HepG2 (cell line): ENCODE data around the gene ARID3C. TPM values are rescaled to one million over a fixed set of nuclear protein-coding genes. Genes with fewer than 3 reads are reported as not detected.

Experiments used
- ATAC-seq: fragments of 200-7000 bp; cut with Tn5 transposase; 3 replicates; pipeline ENCODE4 v1.9.1; 2020; ENCODE audit warnings: mild to moderate bottlenecking, moderate library complexity
- BruUV-seq: library from RNA; stranded (reverse); fragments of 400-500 nt; replicated peaks from 2 replicates; lab custom pipeline; 2021; lab: Mats Ljungman, UMichigan
- CTCF ChIA-PET: fragments of 300-600 bp; formaldehyde crosslinking; extraction: SDS; loops from one replicate; lab custom pipeline; 2021; ENCODE audit warnings: low total read pairs, inconsistent platforms, low intra/inter-chr PET ratio; lab: Yijun Ruan, JAX
- POLR2A ChIA-PET: fragments of 350-600 bp; sonication (Branson Sonifier 250); formaldehyde crosslinking; loops from one replicate; lab custom pipeline; 2020; ENCODE audit warnings: antibody characterized with exemption, inconsistent platforms; lab: Yijun Ruan, JAX
- DNase-seq: peaks from one replicate; pipeline ENCODE4 v3.0.0-alpha.2; 2015; ENCODE audit warnings: low spot score
- FAIRE-seq: peaks from 3 replicates; lab custom pipeline; 2011; peaks lifted over from hg19 to GRCh38; lab: Jason Lieb, UNC
- H2AFZ ChIP-seq: one replicate; pipeline ENCODE4 v1.6.1; 2011; ENCODE audit warnings: low read length, inconsistent platforms
- H3K27ac ChIP-seq: fragments of 300-600 bp; 3 replicates; pipeline ENCODE4 v1.8.0; 2011; ENCODE audit warnings: mixed run types, mild to moderate bottlenecking, mixed read lengths, low read length, inconsistent platforms; ENCODE audit not compliant: insufficient read depth; ENCODE audit errors: extremely low read length
- H3K27me3 ChIP-seq, 2 experiments: fragments of 200-600 bp in 1 of 2; 2 replicates in 1 of 2; 3 replicates in 1 of 2; pipeline versions ENCODE4 v1.6.0 to v1.8.0; 2011; ENCODE audit warnings: low read length in 2 of 2, mild to moderate bottlenecking in 2 of 2, moderate library complexity in 2 of 2, inconsistent platforms in 1 of 2; ENCODE audit not compliant: insufficient read depth in 2 of 2, control insufficient read depth in 1 of 2
- H3K36me3 ChIP-seq, 2 experiments: fragments of 200-600 bp in 1 of 2; replicated peaks in 1 of 2; 2 replicates in 1 of 2; 3 replicates in 1 of 2; pipeline versions ENCODE4 v1.5.1 to v1.8.0; 2011; ENCODE audit warnings: low read length in 2 of 2, inconsistent platforms in 1 of 2; ENCODE audit not compliant: insufficient read depth in 2 of 2, control insufficient read depth in 1 of 2
- H3K4me1 ChIP-seq: 2 replicates; pipeline ENCODE4 v1.5.1; 2012; ENCODE audit warnings: low read length, inconsistent platforms; ENCODE audit not compliant: insufficient read depth
- H3K4me2 ChIP-seq: 2 replicates; pipeline ENCODE4 v1.6.0; 2011; ENCODE audit warnings: low read depth, low read length, inconsistent platforms
- H3K4me3 ChIP-seq, 3 experiments: fragments of 200-600 bp in 1 of 3; sonication (generic), shearing (Covaris generic) in 1 of 3; replicated peaks in 1 of 3; 2 replicates each; pipeline ENCODE4 v1.5.1; 2011 to 2016; ENCODE audit warnings: low read length in 3 of 3, inconsistent platforms in 2 of 3, low read depth in 2 of 3, mild to moderate bottlenecking in 2 of 3, control low read depth in 1 of 3, mixed read lengths in 1 of 3; ENCODE audit not compliant: insufficient read depth in 1 of 3
- H3K79me2 ChIP-seq: one replicate; pipeline ENCODE4 v1.6.1; 2011; ENCODE audit warnings: low read length, inconsistent platforms; ENCODE audit not compliant: insufficient read depth
- H3K9ac ChIP-seq: 2 replicates; pipeline ENCODE4 v1.6.0; 2011; ENCODE audit warnings: mild to moderate bottlenecking, low read depth, low read length, inconsistent platforms; ENCODE audit not compliant: insufficient read depth
- H3K9me3 ChIP-seq: 2 replicates; pipeline ENCODE4 v1.5.1; 2012; ENCODE audit warnings: mild to moderate bottlenecking, low read length
- H4K20me1 ChIP-seq: 2 replicates; pipeline ENCODE4 v1.6.0; 2011; ENCODE audit warnings: inconsistent platforms, mild to moderate bottlenecking, low read length, moderate library complexity; ENCODE audit not compliant: insufficient read depth
- AKAP8 ChIP-seq: sonication (generic); formaldehyde crosslinking; IDR thresholded peaks from 2 replicates; pipeline ENCODE4 v1.5.1; 2020; ENCODE audit warnings: mild to moderate bottlenecking, missing genetic modification reagents
- ERF ChIP-seq: IDR thresholded peaks from 2 replicates; pipeline ENCODE4 v1.6.1; 2018; ENCODE audit warnings: missing biosample characterization, missing genetic modification reagents
- GFI1 ChIP-seq: sonication (generic); formaldehyde crosslinking; IDR thresholded peaks from 2 replicates; pipeline ENCODE4 v1.5.0; 2020; ENCODE audit warnings: missing genetic modification reagents, mild to moderate bottlenecking, borderline replicate concordance
- JUN ChIP-seq: sonication (generic); formaldehyde crosslinking; IDR thresholded peaks from 2 replicates; pipeline ENCODE4 v1.4.0; 2020; ENCODE audit warnings: mild to moderate bottlenecking, missing genetic modification reagents
- KAT8 ChIP-seq: IDR thresholded peaks from 2 replicates; pipeline ENCODE4 v1.6.1; 2016; ENCODE audit warnings: missing genetic modification reagents, missing compliant biosample characterization
- LCORL ChIP-seq, 2 experiments: fragments of 450-650 bp in 1 of 2; sonication (generic) in 1 of 2; formaldehyde crosslinking in 1 of 2; IDR thresholded peaks; 2 replicates each; pipeline versions ENCODE4 v1.5.0 to v1.6.1; 2017 to 2020; ENCODE audit warnings: antibody characterized with exemption in 1 of 2, missing genetic modification reagents in 1 of 2
- MEF2D ChIP-seq: sonication (generic); formaldehyde crosslinking; IDR thresholded peaks from 2 replicates; pipeline ENCODE4 v1.5.1; 2020; ENCODE audit warnings: mild to moderate bottlenecking, missing genetic modification reagents
- NR2F1 ChIP-seq, 2 experiments: fragments of 450-650 bp in 1 of 2; formaldehyde crosslinking in 1 of 2; IDR thresholded peaks; 2 replicates each; pipeline versions ENCODE4 v1.5.0 to v1.6.1; 2016 to 2020; ENCODE audit warnings: mild to moderate bottlenecking in 1 of 2, missing compliant biosample characterization in 1 of 2, missing genetic modification reagents in 1 of 2, moderate library complexity in 1 of 2
- PRPF4 ChIP-seq: fragments of 200-400 bp; formaldehyde crosslinking; IDR thresholded peaks from 2 replicates; pipeline ENCODE4 v1.6.1; 2016; ENCODE audit warnings: low read length, low read depth; ENCODE audit not compliant: poor library complexity, severe bottlenecking
- SUZ12 ChIP-seq: fragments of 150-350 bp; IDR thresholded peaks from 2 replicates; pipeline ENCODE4 v1.6.1; 2014; ENCODE audit warnings: low read depth, low read length
- TCF7L2 ChIP-seq: IDR thresholded peaks from 2 replicates; pipeline ENCODE4 v1.6.1; 2011; ENCODE audit warnings: mild to moderate bottlenecking, low read depth, low read length, moderate library complexity
- ZBTB38 ChIP-seq: sonication (generic); formaldehyde crosslinking; IDR thresholded peaks from 2 replicates; pipeline ENCODE4 v1.5.1; 2020; ENCODE audit warnings: mild to moderate bottlenecking, missing genetic modification reagents
- ZNF354B ChIP-seq: sonication (generic); formaldehyde crosslinking; IDR thresholded peaks from 2 replicates; pipeline ENCODE4 v1.8.0; 2022; ENCODE audit warnings: mild to moderate bottlenecking, missing genetic modification reagents
- ZNF558 ChIP-seq: sonication (generic); formaldehyde crosslinking; IDR thresholded peaks from 2 replicates; pipeline ENCODE4 v1.9.0; 2022; ENCODE audit warnings: mild to moderate bottlenecking, missing genetic modification reagents, borderline replicate concordance
- ZNF691 ChIP-seq: sonication (generic); formaldehyde crosslinking; IDR thresholded peaks from 2 replicates; pipeline ENCODE4 v1.4.0; 2020; ENCODE audit warnings: missing genetic modification reagents, low read depth, mild to moderate bottlenecking, borderline replicate concordance
- WGBS: methylation state at CpG from one replicate; pipeline ENCODE4 v1.1.6; 2017; ENCODE audit warnings: low lambda C conversion rate; 5-methylcytosine and 5-hydroxymethylcytosine counted together
- in situ Hi-C: cut with HindIII; loops from 2 replicates; pipeline ENCODE4 v1.10.0; 2017; ENCODE audit warnings: low pct_unique_long_range_greater_than_20kb; ENCODE audit not compliant: extremely low pct_ligation_motif_present
- intact Hi-C: fragments of 100-400 bp; cut with micrococcal nuclease; formaldehyde crosslinking; loops from one replicate; pipeline ENCODE4 v1.10.0; 2022; ENCODE audit not compliant: unreplicated experiment
- polyA plus RNA-seq, 8 experiments: library from polyadenylated mRNA; depleted of rRNA in 3 of 8; stranded (reverse) in 7 of 8; unstranded in 1 of 8; fragments of >200 nt; fragmentation: Illumina TruSeq in 4 of 8; extraction: Trizol in 4 of 8; gene quantifications; 2 replicates each; pipeline versions ENCODE4 v1.2.1 to v1.2.3, GENCODE V29; 2011 to 2016; ENCODE audit warnings: low read depth in 4 of 8, missing spikeins in 1 of 8, mixed read lengths in 1 of 8; ENCODE audit not compliant: insufficient read depth in 1 of 8
- total RNA-seq, 5 experiments: library from RNA; depleted of rRNA; stranded (reverse); fragments of >200 nt; fragmentation: Illumina TruSeq; extraction: Trizol; gene quantifications; 2 replicates each; pipeline ENCODE4 v1.2.3, GENCODE V29; 2016; ENCODE audit warnings: low read depth in 1 of 5
- TF ChIP-seq, protein P1 (sequence below): sonication (generic); formaldehyde crosslinking; IDR thresholded peaks from 2 replicates; pipeline ENCODE4 v1.8.1; 2022; ENCODE audit warnings: low read depth, mild to moderate bottlenecking, missing genetic modification reagents
- TF ChIP-seq, protein P2 (sequence below): sonication (generic); formaldehyde crosslinking; IDR thresholded peaks from 2 replicates; pipeline ENCODE4 v1.4.0; 2020; ENCODE audit warnings: mild to moderate bottlenecking, low read depth, missing genetic modification reagents

ARID3C gene
- total and polyA plus RNA-seq, 2 of the 13 experiments (the other 11 are each of a cell fraction or from before 2014, with no cell fraction given) = not detected

DNA sequence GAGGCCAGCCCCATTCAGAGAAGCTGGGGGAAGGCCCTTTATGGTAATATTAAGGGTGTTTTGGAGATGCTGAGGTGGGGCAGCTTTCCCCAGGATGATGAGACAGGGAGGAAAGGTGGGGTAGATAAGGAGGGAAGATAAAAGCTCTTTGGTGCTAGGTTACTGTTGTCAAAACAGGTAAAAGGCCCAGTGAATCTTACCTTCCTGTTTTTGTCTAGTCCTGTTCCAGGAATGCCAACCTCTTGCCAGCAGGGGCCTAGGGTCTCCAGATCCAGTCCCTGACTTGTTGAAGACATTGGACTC, 34.4 kb upstream of the ARID3C start (continued):
- TF ChIP-seq, protein P1, sequence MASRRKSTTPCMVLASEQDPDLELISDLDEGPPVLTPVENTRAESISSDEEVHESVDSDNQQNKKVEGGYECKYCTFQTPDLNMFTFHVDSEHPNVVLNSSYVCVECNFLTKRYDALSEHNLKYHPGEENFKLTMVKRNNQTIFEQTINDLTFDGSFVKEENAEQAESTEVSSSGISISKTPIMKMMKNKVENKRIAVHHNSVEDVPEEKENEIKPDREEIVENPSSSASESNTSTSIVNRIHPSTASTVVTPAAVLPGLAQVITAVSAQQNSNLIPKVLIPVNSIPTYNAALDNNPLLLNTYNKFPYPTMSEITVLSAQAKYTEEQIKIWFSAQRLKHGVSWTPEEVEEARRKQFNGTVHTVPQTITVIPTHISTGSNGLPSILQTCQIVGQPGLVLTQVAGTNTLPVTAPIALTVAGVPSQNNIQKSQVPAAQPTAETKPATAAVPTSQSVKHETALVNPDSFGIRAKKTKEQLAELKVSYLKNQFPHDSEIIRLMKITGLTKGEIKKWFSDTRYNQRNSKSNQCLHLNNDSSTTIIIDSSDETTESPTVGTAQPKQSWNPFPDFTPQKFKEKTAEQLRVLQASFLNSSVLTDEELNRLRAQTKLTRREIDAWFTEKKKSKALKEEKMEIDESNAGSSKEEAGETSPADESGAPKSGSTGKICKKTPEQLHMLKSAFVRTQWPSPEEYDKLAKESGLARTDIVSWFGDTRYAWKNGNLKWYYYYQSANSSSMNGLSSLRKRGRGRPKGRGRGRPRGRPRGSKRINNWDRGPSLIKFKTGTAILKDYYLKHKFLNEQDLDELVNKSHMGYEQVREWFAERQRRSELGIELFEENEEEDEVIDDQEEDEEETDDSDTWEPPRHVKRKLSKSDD (CRISPR knock-in tag) = no peak
- TF ChIP-seq KAT8 = no peak
- TF ChIP-seq ZNF354B (CRISPR knock-in tag) = no peak
- TF ChIP-seq GFI1 (CRISPR knock-in tag) = no peak
- no peak for TF ChIP-seq ZBTB38 (CRISPR knock-in tag)
- no peak for TF ChIP-seq JUN (CRISPR knock-in tag)

GRCh38 chr9:34662526-34663302, 33.8 kb upstream of the ARID3C start, which contains the start of gene CCL27:
Gene CCL27, minus strand, starts transcription at chr9:34662657. Its CDS starts 24 bp downstream, at chr9:34662633.
- Histone ChIP-seq H3K36me3 (no peaks in the 10 kb centered on the region), H3K79me2 (no peaks in the 10 kb centered on the region), H3K9ac (no peak within 1 kb of the TSS), H3K4me3 (no peak within 1 kb of the TSS), H2AFZ (no peak within 1 kb of the TSS), H4K20me1 (no peaks in the 10 kb centered on the region), H3K27ac (no peak within 1 kb of the TSS), H3K9me3 (no peaks in the 10 kb centered on the region), H3K4me1 (peaks cover 24% of the 10 kb centered on the region), H3K4me2 (no peak within 1 kb of the TSS), H3K27me3 (no peaks in the 10 kb centered on the region)
- FAIRE-seq = no peak
- POLR2A ChIA-PET = interaction anchor here (1.3 to 4.9 kb wide), 2 partner anchors 10 to 16 kb away, joined by 4 to 40 read pairs; partner anchors contain the start of genes GALT and IL11RA
- no peak for DNase-seq
- no TSS peak for BruUV-seq
- CTCF ChIA-PET = no interaction called here
- no peak for ATAC-seq
- WGBS = 47% methylated on average over 4 of the region's 4 CpGs
- in situ Hi-C loops = no loop called here
- intact Hi-C loops = no loop called here
- TF ChIP-seq KAT8 (no peak), NR2F1 (CRISPR knock-in tag; IDR thresholded peaks at IDR 0.05) (no peak), PRPF4 (no peak), LCORL (IDR thresholded peaks at IDR 0.05) (no peak), LCORL (CRISPR knock-in tag; IDR thresholded peaks at IDR 0.05) (no peak), ZNF691 (CRISPR knock-in tag) (no peak), ZNF558 (CRISPR knock-in tag) (no peak), MEF2D (no peak), SUZ12 (no peak), AKAP8 (CRISPR knock-in tag) (no peak), ERF (CRISPR knock-in tag) (no peak), TCF7L2 (no peak)
- TF ChIP-seq, protein P2, sequence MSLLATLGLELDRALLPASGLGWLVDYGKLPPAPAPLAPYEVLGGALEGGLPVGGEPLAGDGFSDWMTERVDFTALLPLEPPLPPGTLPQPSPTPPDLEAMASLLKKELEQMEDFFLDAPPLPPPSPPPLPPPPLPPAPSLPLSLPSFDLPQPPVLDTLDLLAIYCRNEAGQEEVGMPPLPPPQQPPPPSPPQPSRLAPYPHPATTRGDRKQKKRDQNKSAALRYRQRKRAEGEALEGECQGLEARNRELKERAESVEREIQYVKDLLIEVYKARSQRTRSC (CRISPR knock-in tag) = no peak
